HG03064 (cell line): ENCODE data around the gene JPH2.
"Not testable (repeated sequence)": the region's sequence is repeated elsewhere in the genome, so short reads cannot be mapped to it uniquely, and the experiment has no call there.

Experiments
- ATAC-seq: cut with Tn5 transposase; IDR thresholded peaks from one replicate; pipeline ENCODE4 v1.9.1; 2021; ENCODE audit warnings: low read depth; ENCODE audit not compliant: unreplicated experiment

Gene JPH2

GRCh38 chr20:44187054-44187771 lies at the start of gene JPH2:
Gene JPH2, minus strand, starts transcription at chr20:44187188. Its CDS starts 483 bp downstream, at chr20:44186705.
- no peak for ATAC-seq

GRCh38 chr20:44235702-44236101 lies 48.7 kb upstream of the JPH2 start:
- ATAC-seq, result no peak

GRCh38 chr20:44234566-44235317 lies 47.8 kb upstream of the JPH2 start:
- ATAC-seq, result no peak

- no peak for ATAC-seq
Measured at GRCh38 chr20:44233436-44234016, 46.5 kb upstream of the JPH2 start.

GRCh38 chr20:44232469-44232856 lies 45.5 kb upstream of the JPH2 start:
- ATAC-seq, result not testable (repeated sequence)

GRCh38 chr20:44231713-44232468 lies 44.9 kb upstream of the JPH2 start:
- no peak for ATAC-seq

GRCh38 chr20:44231193-44231592 lies 44.2 kb upstream of the JPH2 start:
- no peak for ATAC-seq

GRCh38 chr20:44228465-44229258 lies 41.7 kb upstream of the JPH2 start:
- ATAC-seq, result no peak

- no peak for ATAC-seq
Measured at GRCh38 chr20:44224637-44225036, 37.6 kb upstream of the JPH2 start.

GRCh38 chr20:44223721-44224120 lies 36.7 kb upstream of the JPH2 start:
- ATAC-seq, result no peak

- ATAC-seq, result no peak
Measured at GRCh38 chr20:44222633-44223368, 35.8 kb upstream of the JPH2 start.

GRCh38 chr20:44222027-44222426 lies 35.0 kb upstream of the JPH2 start:
- no peak for ATAC-seq

GRCh38 chr20:44221368-44221954 lies 34.5 kb upstream of the JPH2 start:
- no peak for ATAC-seq

- ATAC-seq, result no peak
Measured at GRCh38 chr20:44219791-44220190, 32.8 kb upstream of the JPH2 start.

- ATAC-seq, result no peak
Measured at GRCh38 chr20:44219170-44219730, 32.3 kb upstream of the JPH2 start.

GRCh38 chr20:44218446-44218845 lies 31.5 kb upstream of the JPH2 start:
- ATAC-seq, result no peak

GRCh38 chr20:44217342-44218092 lies 30.5 kb upstream of the JPH2 start:
- ATAC-seq, result no peak

- ATAC-seq, result no peak
Measured at GRCh38 chr20:44215125-44215524, 28.1 kb upstream of the JPH2 start.
